Breast epithelium (tissue), 3 donors: ENCODE measurements around the gene SCUBE3.

Experiments used
- POLR2AphosphoS5 ChIP-seq, 3 donors: sonication (generic); formaldehyde crosslinking; IDR thresholded peaks; one replicate each; pipeline ENCODE4 v1.6.1; 2017; ENCODE audit warnings: antibody characterized with exemption in 3 of 3
- TF ChIP-seq, protein P1 (sequence below), 3 donors: fragments of 450-650 bp; IDR thresholded peaks; one replicate each; pipeline ENCODE4 v1.5.1; 2016 to 2017; ENCODE audit warnings: antibody characterized with exemption in 3 of 3, mild to moderate bottlenecking in 3 of 3, moderate library complexity in 3 of 3

DNA sequence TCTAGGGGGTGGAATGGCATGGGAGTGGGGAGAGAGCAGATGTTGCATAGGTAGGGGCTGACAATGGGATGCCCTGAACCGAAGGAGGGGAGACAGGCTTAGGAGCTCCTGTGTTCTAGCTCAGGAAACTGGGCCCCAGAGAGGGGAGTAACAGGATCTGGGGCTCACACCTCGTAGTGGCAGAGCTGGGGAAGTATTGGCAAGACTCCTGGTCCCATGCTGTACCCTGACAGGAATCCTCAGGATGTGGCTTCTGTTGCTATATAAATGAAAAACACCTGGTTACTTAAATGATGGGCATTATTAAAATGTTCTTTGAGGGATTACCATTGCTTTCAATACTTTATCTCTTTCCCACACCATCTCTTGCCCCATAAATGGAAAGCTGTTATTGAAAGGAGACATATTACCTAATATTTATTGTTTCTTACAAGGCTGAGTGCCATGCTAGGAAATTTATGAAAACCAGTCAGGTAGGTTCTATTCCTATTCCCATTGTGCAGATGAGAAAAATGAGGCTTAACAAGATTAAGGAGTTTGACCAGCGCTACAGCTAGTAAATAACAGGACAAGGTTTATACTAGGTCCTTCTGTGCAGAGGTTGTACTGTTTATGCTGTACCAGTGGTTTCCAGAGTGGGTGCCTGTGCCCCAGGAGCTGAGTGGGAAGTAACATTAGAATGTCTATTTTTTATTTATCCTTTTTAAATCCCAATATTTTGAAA, 37.3 kb upstream of the SCUBE3 start:
- TF ChIP-seq, protein P1, sequence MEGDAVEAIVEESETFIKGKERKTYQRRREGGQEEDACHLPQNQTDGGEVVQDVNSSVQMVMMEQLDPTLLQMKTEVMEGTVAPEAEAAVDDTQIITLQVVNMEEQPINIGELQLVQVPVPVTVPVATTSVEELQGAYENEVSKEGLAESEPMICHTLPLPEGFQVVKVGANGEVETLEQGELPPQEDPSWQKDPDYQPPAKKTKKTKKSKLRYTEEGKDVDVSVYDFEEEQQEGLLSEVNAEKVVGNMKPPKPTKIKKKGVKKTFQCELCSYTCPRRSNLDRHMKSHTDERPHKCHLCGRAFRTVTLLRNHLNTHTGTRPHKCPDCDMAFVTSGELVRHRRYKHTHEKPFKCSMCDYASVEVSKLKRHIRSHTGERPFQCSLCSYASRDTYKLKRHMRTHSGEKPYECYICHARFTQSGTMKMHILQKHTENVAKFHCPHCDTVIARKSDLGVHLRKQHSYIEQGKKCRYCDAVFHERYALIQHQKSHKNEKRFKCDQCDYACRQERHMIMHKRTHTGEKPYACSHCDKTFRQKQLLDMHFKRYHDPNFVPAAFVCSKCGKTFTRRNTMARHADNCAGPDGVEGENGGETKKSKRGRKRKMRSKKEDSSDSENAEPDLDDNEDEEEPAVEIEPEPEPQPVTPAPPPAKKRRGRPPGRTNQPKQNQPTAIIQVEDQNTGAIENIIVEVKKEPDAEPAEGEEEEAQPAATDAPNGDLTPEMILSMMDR (IDR thresholded peaks at IDR 0.05) = no peak
- no peak for TF ChIP-seq POLR2AphosphoS5 (IDR thresholded peaks at IDR 0.05)
